MV-4-11 (cell line): ENCODE data around the gene DPY19L2.
"Not testable (repeated sequence)": the region's sequence is repeated elsewhere in the genome, so short reads cannot be mapped to it uniquely, and the experiment has no call there.

Experiments
- DNase-seq: peaks from one replicate; lab custom pipeline; 2025; lab: John Stamatoyannopoulos, UW

Gene DPY19L2

GRCh38 chr12:63529641-63530040 lies 138.7 kb downstream of the DPY19L2 start:
- not testable (repeated sequence) for DNase-seq

DNA sequence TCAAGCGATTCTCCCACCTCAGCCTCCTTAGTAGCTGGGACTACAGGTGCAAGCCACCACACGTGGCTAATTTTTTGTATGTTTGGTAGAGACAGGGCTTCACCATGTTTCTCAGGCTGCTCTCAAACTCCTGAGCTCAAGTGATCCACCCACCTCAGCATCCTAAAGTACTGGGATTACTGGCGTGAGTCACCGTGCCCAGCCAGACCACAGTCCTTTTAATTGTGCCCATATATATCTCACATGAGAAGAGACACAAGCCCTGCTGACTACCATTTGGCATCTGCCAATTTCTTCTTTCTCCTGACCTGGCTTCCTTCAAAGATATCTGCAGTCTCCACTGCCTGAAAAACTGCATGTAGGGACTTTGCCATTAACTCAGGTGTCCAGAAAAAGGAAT lies 142.5 kb downstream of the DPY19L2 start:
- no peak for DNase-seq

DNA sequence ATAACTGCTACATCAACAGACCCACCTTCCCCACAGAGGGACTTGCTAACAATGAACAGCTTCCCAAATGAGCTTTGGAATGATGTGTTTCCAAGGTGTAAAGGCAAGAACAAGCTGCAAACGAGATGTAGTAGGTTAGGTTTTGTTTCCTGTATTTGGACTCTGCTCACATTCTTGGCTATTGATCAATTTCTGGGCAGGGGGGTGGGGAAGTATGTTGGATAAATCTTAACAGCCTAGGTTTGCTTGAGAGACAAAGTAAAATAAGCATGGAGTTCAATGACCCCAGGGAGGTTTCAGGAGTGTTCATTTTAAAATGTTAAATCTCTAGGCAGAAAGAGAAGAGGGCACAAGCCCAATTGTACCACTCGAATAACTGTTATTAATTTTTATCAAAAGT lies 146.6 kb downstream of the DPY19L2 start:
- DNase-seq = no peak
